ENCODE results near the gene CFAP46. TPM values are rescaled to one million over a fixed set of nuclear protein-coding genes. Genes with fewer than 3 reads are reported as not detected.

Gene CFAP46
- polyA plus RNA-seq, 3 donors = 0.07 TPM; not detected in 2

DNA sequence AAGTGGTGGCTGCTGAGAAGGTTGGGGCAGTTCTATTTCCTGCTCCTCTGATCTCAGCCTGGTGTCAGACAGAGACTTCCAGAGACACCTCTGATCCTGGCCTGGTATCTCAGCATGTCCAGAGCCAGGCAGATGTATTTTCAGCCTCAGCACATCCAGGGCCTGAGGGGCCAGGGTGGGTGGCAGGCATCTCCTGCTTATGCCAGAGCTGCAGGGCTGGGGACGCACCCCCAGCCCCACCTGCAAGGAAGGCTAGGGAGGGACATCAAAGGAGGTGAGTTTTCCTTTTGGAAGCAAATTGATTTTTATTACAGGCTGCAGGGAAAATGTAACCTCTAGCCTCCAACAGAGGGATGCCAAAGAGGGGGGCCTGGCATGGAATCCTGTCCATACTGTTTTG lies 36.7 kb downstream of the CFAP46 start:
- Histone ChIP-seq H3K4me3 (replicated peaks in 1 of 3; ENCODE audit: low read depth in 2 of 3, low read length in 3 of 3) (no peak overlapping the region), H3K36me3 (replicated peaks in 1 of 2; ENCODE audit: control insufficient read depth in 1 of 2, insufficient read depth in 2 of 2, low read length in 2 of 2) (no peaks in the 10 kb centered on the region), H4K20me1 (ENCODE audit: insufficient read depth, low read length) (no peaks in the 10 kb centered on the region), H3K27me3 (ENCODE audit: control insufficient read depth in 2 of 2, insufficient read depth in 2 of 2, low read length in 2 of 2) (no peaks in the 10 kb centered on the region), H3K79me2 (ENCODE audit: insufficient read depth, low read length) (no peaks in the 10 kb centered on the region), H3K4me1 (ENCODE audit: control insufficient read depth in 1 of 2, insufficient read depth in 2 of 2, low read length in 2 of 2) (no peaks in the 10 kb centered on the region), H3K4me2 (replicated peaks; ENCODE audit: extremely low read depth, low read length, poor library complexity, severe bottlenecking) (no peak overlapping the region), H3K9me3 (replicated peaks in 1 of 2; ENCODE audit: control insufficient read depth in 1 of 2, insufficient read depth in 1 of 2, low read length in 2 of 2) (peaks cover 0 to 7% of the 10 kb centered on the region in 2 donors), H3K27ac (ENCODE audit: low read depth in 1 of 2, low read length in 2 of 2) (no peak overlapping the region), H2AFZ (ENCODE audit: insufficient read depth, low read depth, low read length, poor library complexity, severe bottlenecking) (no peak overlapping the region), H3K9ac (ENCODE audit: insufficient read depth, low read length, poor library complexity, severe bottlenecking) (no peak overlapping the region)
- Mint-ChIP-seq H3K4me3 (no peak overlapping the region), H3K4me1 (peaks cover 2% of the 10 kb centered on the region), H3K27ac (peak overlapping the region in 1 of 7 donors; percentile 12), H3K27me3 (ENCODE audit: low read depth in 3 of 3) (peaks cover 2 to 17% (median 7%) of the 10 kb centered on the region in 3 donors), H3K9me3 (peaks cover 2 to 25% (median 11%) of the 10 kb centered on the region in 7 donors), H3K36me3 (no peaks in the 10 kb centered on the region)
- no peak for DNase-seq
- TF ChIP-seq CTCF (IDR thresholded peaks at IDR 0.05) = no peak
- intact Hi-C loops (cut with micrococcal nuclease) = no loop called here
- WGBS (ENCODE audit: insufficient coverage) = no CpG with 5 or more reads among the region's 1 CpG

- H3K36me3 ChIP-seq (replicated peaks in 1 of 2; ENCODE audit: control insufficient read depth in 1 of 2, insufficient read depth in 2 of 2, low read length in 2 of 2) = no peaks in the 10 kb centered on the region
- no peak for TF ChIP-seq CTCF (IDR thresholded peaks at IDR 0.05)
- H2AFZ ChIP-seq (ENCODE audit: insufficient read depth, low read depth, low read length, poor library complexity, severe bottlenecking) = no peak overlapping the region
- no peak overlapping the region for H3K4me3 ChIP-seq (replicated peaks in 1 of 3; ENCODE audit: low read depth in 2 of 3, low read length in 3 of 3)
- peaks cover 2 to 28% (median 11%) of the 10 kb centered on the region in 7 donors for H3K9me3 Mint-ChIP-seq
- H3K9ac ChIP-seq (ENCODE audit: insufficient read depth, low read length, poor library complexity, severe bottlenecking) = no peak overlapping the region
- H3K4me1 Mint-ChIP-seq = peaks cover 2% of the 10 kb centered on the region
- no peaks in the 10 kb centered on the region for H3K79me2 ChIP-seq (ENCODE audit: insufficient read depth, low read length)
- intact Hi-C loops (cut with micrococcal nuclease) = no loop called here
- no peak overlapping the region for H3K27ac ChIP-seq (ENCODE audit: low read depth in 1 of 2, low read length in 2 of 2)
- WGBS (ENCODE audit: insufficient coverage) = 81% methylated on average over 18 of the region's 21 CpGs
- H3K4me3 Mint-ChIP-seq = no peak overlapping the region
- H3K27me3 ChIP-seq (ENCODE audit: control insufficient read depth in 2 of 2, insufficient read depth in 2 of 2, low read length in 2 of 2) = no peaks in the 10 kb centered on the region
- no peaks in the 10 kb centered on the region for H4K20me1 ChIP-seq (ENCODE audit: insufficient read depth, low read length)
- H3K9me3 ChIP-seq (replicated peaks in 1 of 2; ENCODE audit: control insufficient read depth in 1 of 2, insufficient read depth in 1 of 2, low read length in 2 of 2) = peaks cover 0 to 7% of the 10 kb centered on the region in 2 donors
- peaks cover 2 to 17% (median 6%) of the 10 kb centered on the region in 3 donors for H3K27me3 Mint-ChIP-seq (ENCODE audit: low read depth in 3 of 3)
- no peak for DNase-seq
- H3K4me1 ChIP-seq (ENCODE audit: control insufficient read depth in 1 of 2, insufficient read depth in 2 of 2, low read length in 2 of 2) = no peaks in the 10 kb centered on the region
- H3K36me3 Mint-ChIP-seq = no peaks in the 10 kb centered on the region
- H3K4me2 ChIP-seq (replicated peaks; ENCODE audit: extremely low read depth, low read length, poor library complexity, severe bottlenecking) = no peak overlapping the region
- H3K27ac Mint-ChIP-seq = peak overlapping the region in 2 of 7 donors; percentile 12 to 13
Measured at GRCh38 chr10:132904814-132905649, 37.3 kb downstream of the CFAP46 start.

Data from CD14-positive monocyte (primary cell).